ENCODE results near the gene NRL.

DNA sequence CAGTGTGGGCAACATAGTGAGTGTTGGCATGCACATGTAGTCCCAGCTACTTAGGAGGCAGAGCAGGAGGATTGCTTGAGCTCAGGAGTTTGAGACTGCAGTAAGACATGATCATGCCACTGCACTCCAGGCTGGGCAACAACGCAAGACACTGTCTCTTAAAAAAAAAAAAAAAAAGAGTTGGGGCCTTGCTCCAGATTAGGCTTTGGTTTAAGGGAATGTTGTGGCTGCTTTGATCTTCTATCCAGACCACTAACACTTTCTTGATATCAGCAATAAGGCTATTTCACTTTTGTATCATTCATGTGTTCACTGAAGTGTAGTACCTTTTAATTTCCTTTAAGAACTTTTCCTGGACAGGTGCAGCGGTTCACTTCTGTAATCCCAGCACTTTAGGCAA lies 12.9 kb upstream of the NRL start:
- no peak for TF ChIP-seq EZH2phosphoT487 (IDR thresholded peaks at IDR 0.05)
- TF ChIP-seq, protein P1, sequence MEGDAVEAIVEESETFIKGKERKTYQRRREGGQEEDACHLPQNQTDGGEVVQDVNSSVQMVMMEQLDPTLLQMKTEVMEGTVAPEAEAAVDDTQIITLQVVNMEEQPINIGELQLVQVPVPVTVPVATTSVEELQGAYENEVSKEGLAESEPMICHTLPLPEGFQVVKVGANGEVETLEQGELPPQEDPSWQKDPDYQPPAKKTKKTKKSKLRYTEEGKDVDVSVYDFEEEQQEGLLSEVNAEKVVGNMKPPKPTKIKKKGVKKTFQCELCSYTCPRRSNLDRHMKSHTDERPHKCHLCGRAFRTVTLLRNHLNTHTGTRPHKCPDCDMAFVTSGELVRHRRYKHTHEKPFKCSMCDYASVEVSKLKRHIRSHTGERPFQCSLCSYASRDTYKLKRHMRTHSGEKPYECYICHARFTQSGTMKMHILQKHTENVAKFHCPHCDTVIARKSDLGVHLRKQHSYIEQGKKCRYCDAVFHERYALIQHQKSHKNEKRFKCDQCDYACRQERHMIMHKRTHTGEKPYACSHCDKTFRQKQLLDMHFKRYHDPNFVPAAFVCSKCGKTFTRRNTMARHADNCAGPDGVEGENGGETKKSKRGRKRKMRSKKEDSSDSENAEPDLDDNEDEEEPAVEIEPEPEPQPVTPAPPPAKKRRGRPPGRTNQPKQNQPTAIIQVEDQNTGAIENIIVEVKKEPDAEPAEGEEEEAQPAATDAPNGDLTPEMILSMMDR (IDR thresholded peaks at IDR 0.05) = no peak
